ENCODE data around the gene PHACTR3. TPM values are rescaled to one million over a fixed set of nuclear protein-coding genes. Genes with fewer than 3 reads are reported as not detected.

Gene PHACTR3
- total RNA-seq, 1 experiment from 2014 or later = not detected

- H2BK15ac ChIP-seq (ENCODE audit: low read depth, low read length) = no peak overlapping the region
- peaks cover 65% of the 10 kb centered on the region for H3K27me3 Mint-ChIP-seq (ENCODE audit: low read depth)
- H3K79me2 ChIP-seq (ENCODE audit: insufficient read depth, low read length) = no peaks in the 10 kb centered on the region
- H3K23me2 ChIP-seq (ENCODE audit: insufficient read length, low read depth, low read length, poor library complexity, severe bottlenecking) = no peaks in the 10 kb centered on the region
- H4K20me1 ChIP-seq (ENCODE audit: control insufficient read depth, insufficient read depth, insufficient read length) = peaks cover 3% of the 10 kb centered on the region
- H3K27me3 ChIP-seq (ENCODE audit: insufficient read depth, low read length) = no peaks in the 10 kb centered on the region; the same call in none of the 2 replicates
- no peak for TF ChIP-seq CTCF (conservative IDR thresholded peaks at IDR 0.05)
- no peak overlapping the region for H3T11ph ChIP-seq (ENCODE audit: low read length)
- H3K36me3 Mint-ChIP-seq (ENCODE audit: insufficient read depth in 1 of 3, low read depth in 3 of 3) = peaks cover 0 to 4% (median 0%) of the 10 kb centered on the region in 3 experiments; a peak in 2 of 7 replicates
- no peak overlapping the region for H3K4me2 ChIP-seq (ENCODE audit: insufficient read depth, insufficient read length, low read length)
- peaks cover 0 to 84% of the 10 kb centered on the region in 2 experiments; a peak in 2 of 5 replicates for H3K9me3 Mint-ChIP-seq
- no peak overlapping the region for H2BK5ac ChIP-seq (ENCODE audit: insufficient read length, low read length)
- no peak overlapping the region for H2BK20ac ChIP-seq (ENCODE audit: low read depth, low read length, poor library complexity, severe bottlenecking)
- H3K9ac ChIP-seq (ENCODE audit: extremely low read depth, insufficient read length, low read length) = no peak overlapping the region
- no peak overlapping the region for H3K27ac ChIP-seq (ENCODE audit: insufficient read length, low read depth, low read length)
- H3K23ac ChIP-seq (ENCODE audit: insufficient read length, low read depth, low read length) = no peak overlapping the region
- no peak overlapping the region for H3K4me3 Mint-ChIP-seq
- H3K4ac ChIP-seq (ENCODE audit: low read depth, low read length) = no peak overlapping the region
- H3K56ac ChIP-seq (ENCODE audit: insufficient read length, low read depth, low read length) = no peak overlapping the region
- H2AFZ ChIP-seq (ENCODE audit: low read length) = no peak overlapping the region
- H2AK5ac ChIP-seq (ENCODE audit: insufficient read length, low read length) = no peak overlapping the region
- no CpG with 5 or more reads among the region's 18 CpGs for WGBS (ENCODE audit: extremely low coverage, insufficient read length, low lambda C conversion rate)
- H2BK120ac ChIP-seq (ENCODE audit: low read depth, low read length, poor library complexity, severe bottlenecking) = no peak overlapping the region
- H2BK12ac ChIP-seq (ENCODE audit: insufficient read length, low read depth, low read length) = no peak overlapping the region
- no peak overlapping the region for H3K18ac ChIP-seq (ENCODE audit: insufficient read length, low read depth, low read length)
- H4K91ac ChIP-seq (ENCODE audit: insufficient read length, low read depth, low read length) = no peak overlapping the region
- H3K9me3 ChIP-seq (ENCODE audit: control insufficient read depth, low read depth, low read length) = no peaks in the 10 kb centered on the region
- no peak overlapping the region for H3K14ac ChIP-seq (ENCODE audit: insufficient read depth, low read length)
- no peaks in the 10 kb centered on the region for H3K79me1 ChIP-seq (ENCODE audit: insufficient read depth, low read depth, low read length, poor library complexity, severe bottlenecking)
- no peak overlapping the region for H4K8ac ChIP-seq (replicated peaks; ENCODE audit: insufficient read length, low read depth, low read length)
- H4K5ac ChIP-seq (ENCODE audit: insufficient read length, low read depth, low read length) = no peak overlapping the region
- DNase-seq = no peak
- H3K27ac Mint-ChIP-seq = no peak overlapping the region
- H3K4me1 Mint-ChIP-seq = no peaks in the 10 kb centered on the region
- H3K4me1 ChIP-seq (ENCODE audit: insufficient read depth, low read length) = no peaks in the 10 kb centered on the region
These were observed 151.9 kb downstream of the PHACTR3 start for GRCh38 chr20:59756241-59756640.

Data from H9 (cell line).